Activated CD8-positive, alpha-beta memory T cell treated with anti-CD3 and anti-CD28 coated beads for 4 hours (primary cell): ENCODE results near the gene OR6C68.
"Not testable (repeated sequence)": the region's sequence is repeated elsewhere in the genome, so short reads cannot be mapped to it uniquely, and the experiment has no call there.

Experiments
- DNase-seq, 2 donors: peaks; one replicate each; pipeline ENCODE4 v3.0.0-alpha.2; 2020; ENCODE audit warnings: low read depth in 2 of 2

The OR6C68 gene

GRCh38 chr12:55492078-55492477 is at the start of gene OR6C68:
Gene OR6C68 (plus strand): TSS chr12:55492378. CDS start chr12:55492378, 0 bp downstream.
- no peak for DNase-seq

GRCh38 chr12:55443776-55444175 is 48.4 kb upstream of the OR6C68 start, which contains the start of gene OR6C2:
Gene OR6C2 (plus strand): TSS chr12:55444076. CDS start chr12:55452214, 8,138 bp downstream.
- DNase-seq = no peak

GRCh38 chr12:55445357-55445756 is 46.8 kb upstream of the OR6C68 start:
- no peak for DNase-seq

GRCh38 chr12:55446326-55446725 is 45.9 kb upstream of the OR6C68 start:
- no peak for DNase-seq

GRCh38 chr12:55448825-55449224 is 43.4 kb upstream of the OR6C68 start:
- no peak for DNase-seq

GRCh38 chr12:55464926-55465325 is 27.3 kb upstream of the OR6C68 start:
- not testable (repeated sequence) for DNase-seq

- no peak for DNase-seq
Observed at GRCh38 chr12:55467836-55468235, 24.3 kb upstream of the OR6C68 start.

GRCh38 chr12:55469291-55469690 is 22.9 kb upstream of the OR6C68 start:
- no peak for DNase-seq

- no peak for DNase-seq
Observed at GRCh38 chr12:55470088-55470829, 21.9 kb upstream of the OR6C68 start, which contains the start of gene OR6C70. Gene OR6C70 (minus strand): TSS chr12:55470138. CDS start chr12:55470138, 0 bp downstream.

GRCh38 chr12:55472264-55472663 is 19.9 kb upstream of the OR6C68 start:
- no peak for DNase-seq

GRCh38 chr12:55479136-55479535 is 13.0 kb upstream of the OR6C68 start:
- not testable (repeated sequence) for DNase-seq

- not testable (repeated sequence) for DNase-seq
Observed at GRCh38 chr12:55484284-55484683, 7.9 kb upstream of the OR6C68 start.

- no peak for DNase-seq
Observed at GRCh38 chr12:55495490-55495889, 3.3 kb downstream of the OR6C68 start.

GRCh38 chr12:55499231-55499630 is 7.1 kb downstream of the OR6C68 start:
- no peak for DNase-seq

- DNase-seq = no peak
Observed at GRCh38 chr12:55499810-55500252, 7.7 kb downstream of the OR6C68 start.

- DNase-seq = no peak
Observed at GRCh38 chr12:55501601-55502000, 9.4 kb downstream of the OR6C68 start.

GRCh38 chr12:55515696-55516095 is 23.5 kb downstream of the OR6C68 start:
- DNase-seq = no peak

GRCh38 chr12:55516391-55516790 is 24.2 kb downstream of the OR6C68 start:
- DNase-seq = no peak
